Measurements from ENCODE around the gene TBXT.
"Not testable (repeated sequence)": the region's sequence is repeated elsewhere in the genome, so short reads cannot be mapped to it uniquely, and the experiment has no call there.

The TBXT gene

DNA sequence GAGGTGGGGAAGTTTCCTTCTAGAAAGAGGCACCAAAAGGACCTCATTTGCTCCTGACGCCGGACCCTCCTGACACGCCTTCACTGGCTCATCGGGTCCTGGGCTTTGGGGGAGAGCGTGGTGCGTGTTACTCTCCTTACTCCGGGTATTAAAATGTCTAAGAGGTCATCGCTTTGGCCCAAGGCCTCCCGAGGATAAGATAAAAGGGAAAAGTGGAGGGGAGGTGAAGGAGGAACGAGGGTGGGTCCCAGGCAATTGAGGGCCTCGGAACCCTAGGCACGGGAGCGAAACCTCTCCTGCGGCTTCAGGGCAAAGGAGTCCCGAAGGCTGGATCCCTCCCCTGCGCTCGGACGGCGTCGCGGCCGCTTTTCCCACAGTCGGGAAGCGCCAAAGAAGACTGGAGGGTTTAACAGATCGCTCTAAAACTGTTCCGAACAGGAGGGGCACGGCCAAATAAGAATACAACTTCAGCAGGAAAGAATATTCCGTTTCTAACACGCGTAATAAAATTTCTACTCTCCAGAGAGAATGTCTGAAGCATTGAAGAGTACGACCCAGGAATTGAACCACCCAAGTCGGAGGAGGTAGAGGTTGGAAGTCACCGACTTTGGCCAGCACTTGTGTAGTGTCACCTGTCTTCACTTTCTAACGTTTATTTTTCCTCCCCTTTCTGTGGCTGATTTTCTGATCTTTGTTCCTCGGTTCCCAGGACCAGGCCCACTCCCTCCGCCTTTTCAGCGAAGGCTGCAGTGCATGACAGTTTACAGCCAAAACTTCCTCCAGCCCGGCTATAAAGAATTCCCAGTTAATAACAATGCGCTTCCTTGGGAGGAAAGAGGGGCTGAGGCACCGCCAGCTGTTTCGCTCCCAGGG, 2.1 kb upstream of the TBXT start:
- DNase-seq, result no peak

DNA sequence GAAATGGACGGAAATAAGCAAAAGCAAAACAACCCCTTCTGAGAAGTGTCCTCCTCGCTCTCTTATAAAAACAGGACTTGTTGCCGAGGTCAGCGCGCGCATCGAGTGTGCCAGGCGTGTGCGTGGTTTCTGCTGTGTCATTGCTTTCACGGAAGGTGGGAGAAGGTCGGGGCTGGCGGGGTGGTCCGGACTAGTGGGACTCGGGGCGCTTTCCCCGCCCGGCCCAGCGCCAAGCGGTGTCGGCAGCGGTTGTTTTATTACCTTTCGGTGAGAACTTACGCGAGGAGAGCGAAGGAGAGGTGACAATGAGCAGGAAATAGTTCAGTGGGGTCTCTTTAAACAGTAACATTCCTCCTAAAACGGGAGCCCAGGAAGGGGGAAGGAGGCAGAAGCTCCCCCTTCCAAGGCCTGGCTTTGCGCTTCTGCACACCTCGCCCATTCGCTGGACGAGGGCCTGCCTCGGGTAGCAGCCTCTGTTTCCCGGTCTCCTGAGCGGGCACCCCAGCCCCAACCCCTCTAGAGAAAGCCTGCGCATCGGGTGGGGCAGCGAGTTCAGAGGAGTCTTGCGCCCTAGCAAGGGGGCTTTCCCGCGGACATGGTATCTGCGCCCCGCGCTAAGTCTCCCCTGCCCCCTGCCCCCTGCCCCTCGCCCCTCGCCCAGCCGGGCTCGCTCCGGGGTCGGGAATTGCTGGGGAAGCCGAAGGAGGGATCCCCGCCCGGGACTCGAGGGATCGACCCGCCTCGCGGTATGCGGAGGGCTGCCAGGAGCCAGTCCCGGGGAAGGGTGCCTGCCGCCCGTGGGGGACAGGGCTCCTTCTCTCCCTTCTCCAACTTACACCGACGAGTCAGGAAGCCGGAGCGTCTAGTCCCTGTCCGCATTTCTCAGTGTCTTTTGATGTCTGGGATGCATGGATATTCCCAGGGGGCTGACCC, 1.2 kb upstream of the TBXT start:
- DNase-seq, result no peak

- no peak for DNase-seq
These were observed 356 bp downstream of the TBXT start for GRCh38 chr6:166167258-166167731.

GRCh38 chr6:166166314-166167257, 1.1 kb downstream of the TBXT start:
- DNase-seq, result no peak

- DNase-seq, result no peak
These were observed 1.9 kb downstream of the TBXT start for GRCh38 chr6:166165558-166166313.

GRCh38 chr6:166162599-166163342, 4.9 kb downstream of the TBXT start:
- no peak for DNase-seq

- no peak for DNase-seq
These were observed 9.6 kb downstream of the TBXT start for GRCh38 chr6:166157930-166158617.

GRCh38 chr6:166156942-166157341, 10.7 kb downstream of the TBXT start:
- no peak for DNase-seq

DNA sequence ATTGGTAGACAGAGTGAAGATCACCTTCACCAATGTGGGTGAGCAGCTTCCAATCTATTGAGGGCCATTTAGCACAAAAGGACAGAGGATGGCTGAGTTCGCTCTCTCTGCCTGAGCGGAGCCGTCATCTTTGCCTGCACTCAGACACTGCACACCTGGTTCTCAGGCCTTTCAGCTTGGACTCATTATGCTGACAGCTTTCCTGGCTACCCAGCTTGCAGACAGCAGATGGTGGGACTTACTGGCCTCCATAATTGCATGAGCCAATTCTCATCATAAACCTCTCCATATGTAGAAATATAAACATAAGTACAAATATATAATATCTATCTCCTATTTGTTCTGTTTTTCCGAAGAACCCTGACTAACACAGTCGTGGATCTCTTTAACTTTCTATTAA, 13.7 kb downstream of the TBXT start:
- DNase-seq, result no peak

GRCh38 chr6:166152660-166153059, 15.0 kb downstream of the TBXT start:
- DNase-seq, result no peak

DNA sequence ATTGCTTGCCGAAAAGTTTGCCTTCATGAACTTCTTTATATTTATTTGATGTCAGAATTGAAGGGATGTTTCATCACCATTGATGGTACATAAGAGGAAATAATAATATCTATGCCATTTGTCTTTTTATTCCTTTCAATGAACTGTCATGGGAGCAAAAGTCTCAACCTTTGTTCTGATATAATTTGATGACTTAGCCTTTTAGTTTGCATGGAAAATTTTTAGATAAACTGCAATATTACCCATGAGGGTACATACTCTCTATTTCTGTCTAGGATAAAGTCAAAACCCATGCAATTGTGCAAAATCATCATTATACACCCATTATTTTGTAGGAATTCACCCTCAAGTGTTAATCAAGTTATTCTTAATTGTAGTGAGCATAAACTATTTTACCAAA, 15.9 kb downstream of the TBXT start:
- DNase-seq, result no peak

GRCh38 chr6:166145751-166146150, 21.9 kb downstream of the TBXT start:
- no peak for DNase-seq

- DNase-seq, result no peak
These were observed 24.6 kb downstream of the TBXT start for GRCh38 chr6:166143011-166143410.

DNA sequence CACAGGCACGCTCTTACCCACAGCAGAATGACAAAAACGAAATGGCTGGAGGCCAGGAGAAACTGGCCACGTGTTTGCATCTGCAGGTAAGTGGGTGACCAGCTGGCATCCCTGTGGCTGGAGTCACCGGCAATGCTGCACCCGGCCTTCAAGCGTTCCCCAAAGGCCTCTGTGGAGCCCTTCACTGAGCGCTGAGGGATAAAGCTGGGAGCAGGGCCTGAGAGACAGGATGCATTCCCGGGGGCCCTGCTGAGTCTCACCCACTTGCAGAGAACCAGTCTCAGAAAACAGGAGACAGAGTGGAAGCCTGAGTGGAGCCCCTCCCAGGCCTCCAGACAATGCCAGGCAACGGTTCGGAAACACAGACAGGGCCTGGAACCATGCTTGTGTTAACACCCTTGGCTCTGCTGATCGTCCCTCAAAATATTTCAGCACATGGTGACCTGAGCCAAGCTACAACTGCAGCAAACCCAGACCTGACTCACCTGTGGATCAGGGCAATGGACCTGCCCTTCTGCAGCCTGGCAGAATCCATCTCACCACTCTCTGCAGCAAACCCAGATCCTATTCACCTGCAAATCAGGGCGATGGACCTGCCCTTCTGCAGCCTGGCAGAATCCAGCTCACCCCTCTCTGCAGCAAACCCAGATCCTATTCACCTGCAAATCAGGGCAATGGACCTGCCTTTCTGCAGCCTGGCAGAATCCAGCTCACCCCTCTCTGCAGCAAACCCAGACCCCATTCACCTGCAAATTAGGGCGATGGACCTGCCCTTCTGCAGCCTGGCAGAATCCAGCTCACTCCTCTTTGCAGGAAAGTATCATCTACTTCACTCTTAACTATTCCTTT, 39.8 kb downstream of the TBXT start:
- DNase-seq, result no peak

GRCh38 chr6:166123115-166123514, 44.5 kb downstream of the TBXT start:
- not testable (repeated sequence) for DNase-seq

DNA sequence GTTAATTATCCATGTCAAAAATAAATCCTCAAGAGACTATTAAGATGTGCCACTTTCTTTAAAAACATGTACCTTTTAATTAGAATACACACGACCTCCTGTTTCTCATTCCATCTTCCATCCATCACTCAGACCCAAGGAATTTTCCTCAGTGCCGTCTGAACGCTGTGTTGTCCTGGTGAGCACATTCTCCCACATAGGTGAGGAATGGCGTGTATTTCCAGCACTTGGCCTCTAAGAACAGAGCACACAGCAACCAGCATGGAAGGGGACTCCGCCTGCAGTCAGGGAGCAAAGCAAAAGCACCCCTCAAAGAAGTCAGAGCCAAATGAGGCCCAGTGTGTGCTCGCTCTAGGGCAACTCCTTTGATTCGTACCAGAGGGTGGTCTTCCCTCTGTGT, 45.9 kb downstream of the TBXT start:
- DNase-seq, result no peak

DNA sequence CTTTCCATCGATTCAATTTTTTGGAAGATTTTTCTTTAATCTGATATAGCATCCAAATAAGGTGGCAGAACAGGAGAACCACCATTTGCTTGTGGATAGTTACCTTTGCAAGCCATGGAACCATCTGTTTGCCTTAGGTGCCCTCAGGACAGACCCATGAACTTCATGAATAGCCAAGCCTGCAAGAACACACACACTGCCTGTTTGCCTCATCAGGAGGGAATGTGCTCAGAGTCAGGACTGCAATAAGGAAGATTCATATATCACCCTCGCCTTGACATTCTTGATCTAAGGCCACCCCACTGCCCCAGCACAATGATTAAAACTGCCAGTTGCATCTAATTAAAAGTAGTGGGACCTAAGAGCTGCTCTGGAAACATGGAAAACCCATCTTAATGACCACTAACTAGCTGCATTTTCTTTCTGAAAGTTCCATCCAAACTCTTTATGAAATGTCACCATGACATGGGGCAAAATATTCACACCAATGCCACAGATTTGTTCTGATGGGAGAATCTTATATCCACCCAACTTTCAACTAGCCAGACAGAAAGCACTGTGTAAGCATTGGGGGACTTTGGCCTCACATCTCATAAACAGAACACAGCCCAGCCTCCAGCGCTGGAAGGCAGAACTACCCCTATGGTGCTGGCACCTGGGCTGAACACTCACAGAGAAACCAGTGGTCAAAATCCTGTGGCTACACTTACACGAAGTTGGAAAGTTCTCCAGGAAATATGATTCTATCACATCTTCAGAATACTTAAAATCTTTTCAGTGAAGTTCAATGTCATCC, 48.3 kb downstream of the TBXT start:
- no peak for DNase-seq

DNA sequence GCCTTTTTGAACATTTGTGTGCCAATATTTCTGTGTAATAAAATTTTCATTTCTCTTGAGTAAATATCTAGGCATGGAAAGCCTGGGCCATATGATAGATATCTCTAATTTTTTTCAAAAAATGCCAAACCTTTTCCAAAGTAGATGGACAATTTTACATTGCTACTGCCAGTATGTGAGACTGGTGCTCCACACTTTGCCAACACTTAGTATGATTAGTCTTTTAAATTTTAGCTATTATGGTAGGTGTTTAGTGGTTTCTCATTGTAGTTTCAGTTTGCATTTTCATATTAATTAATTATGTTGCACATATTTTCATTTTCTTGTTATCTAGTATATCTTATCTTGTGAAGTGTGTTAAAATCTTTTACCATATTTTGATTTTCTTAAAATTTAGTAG, 52.0 kb downstream of the TBXT start:
- no peak for DNase-seq

DNA sequence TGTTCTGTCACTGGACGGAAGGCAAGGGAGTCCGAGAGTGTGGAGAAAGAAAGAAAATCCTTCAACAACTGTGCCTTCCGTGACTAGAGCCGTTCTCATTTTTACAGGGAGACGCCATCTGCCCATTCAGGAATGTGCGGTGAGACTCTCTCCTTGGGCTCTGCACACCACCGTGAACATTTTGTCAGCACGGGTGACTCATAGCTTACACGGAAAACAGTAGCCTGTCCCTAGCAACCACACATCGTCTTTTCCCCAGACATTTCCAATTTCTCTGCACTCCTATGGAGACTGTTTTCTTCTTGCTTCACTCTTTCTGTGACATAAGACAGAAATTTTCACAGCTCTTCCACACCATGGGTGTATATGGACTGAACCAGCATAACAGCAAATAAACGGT, 55.1 kb downstream of the TBXT start:
- DNase-seq, result no peak
